Peyer's patch (tissue), 4 donors: Measurements from ENCODE around the gene GNG7. TPM values are rescaled to one million over a fixed set of nuclear protein-coding genes. Genes with fewer than 3 reads are reported as not detected.
"Not testable (repeated sequence)": the region's sequence is repeated elsewhere in the genome, so short reads cannot be mapped to it uniquely, and the experiment has no call there.

Experiments used
- DNase-seq, 3 donors: peaks; one replicate each; pipeline ENCODE4 v3.0.0-alpha.2; 2017 to 2019
- H3K27ac ChIP-seq, 4 donors: fragments of 200-600 bp; sonication (generic); one replicate each; pipeline ENCODE4 v1.5.1; 2016 to 2019
- H3K27me3 ChIP-seq, 2 donors: fragments of 200-600 bp; sonication (generic); one replicate each; pipeline ENCODE4 v1.5.1; 2019
- H3K36me3 ChIP-seq, 3 donors: fragments of 200-600 bp; sonication (generic); one replicate each; pipeline ENCODE4 v1.5.1; 2016 to 2019
- H3K4me1 ChIP-seq, 4 donors: fragments of 200-600 bp; sonication (generic); one replicate each; pipeline ENCODE4 v1.5.1; 2016 to 2019
- H3K4me3 ChIP-seq, 4 donors: fragments of 200-600 bp; sonication (generic); 1 replicate in 3 of 4; 2 replicates in 1 of 4; pipeline ENCODE4 v1.5.1; 2016 to 2019; ENCODE audit warnings: mild to moderate bottlenecking in 1 of 4
- H3K9me3 ChIP-seq, 4 donors: fragments of 200-600 bp; sonication (generic); one replicate each; pipeline ENCODE4 v1.5.1; 2016 to 2019; ENCODE audit warnings: mild to moderate bottlenecking in 1 of 4
- POLR2A ChIP-seq, 2 donors: fragments of 450-650 bp; IDR thresholded peaks; one replicate each; pipeline ENCODE4 v1.5.1; 2017; ENCODE audit warnings: antibody characterized with exemption in 2 of 2, mild to moderate bottlenecking in 2 of 2, moderate library complexity in 2 of 2
- total RNA-seq, 4 donors: library from RNA; depleted of rRNA; stranded (reverse); fragments of >200 nt; gene quantifications; one replicate each; pipeline ENCODE4 v1.1.0, GENCODE V29; 2016
- TF ChIP-seq, protein P1 (sequence below), 6 experiments: fragments of 450-650 bp in 4 of 6; fragments of 200-600 bp in 2 of 6; sonication (generic) in 1 of 6; IDR thresholded peaks; one replicate each; pipeline ENCODE4 v1.5.1; 2017 to 2019; ENCODE audit warnings: antibody characterized with exemption in 6 of 6, mild to moderate bottlenecking in 3 of 6, moderate library complexity in 1 of 6

Gene GNG7
- total RNA-seq, 4 donors from 2014 or later = 1.2 to 14.9 (median 2.0) TPM

DNA sequence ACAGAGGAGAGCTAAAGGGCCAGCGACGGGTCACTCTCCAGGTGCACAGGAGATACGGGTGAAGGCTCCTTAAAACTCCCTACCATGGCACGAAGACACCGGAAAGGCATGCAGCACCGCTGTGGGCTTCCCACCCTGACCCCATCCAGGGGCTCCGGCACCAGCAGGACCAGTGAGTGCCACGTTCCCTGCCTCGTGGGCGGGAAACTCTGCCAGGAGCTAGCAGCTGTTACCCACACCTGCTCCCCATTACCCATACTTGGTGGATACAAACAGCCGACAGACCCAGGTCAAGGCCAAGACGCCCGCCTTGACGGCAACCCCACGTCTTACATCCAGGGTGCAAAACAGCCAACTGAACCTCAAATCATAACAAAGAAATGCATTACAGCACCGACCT, 56.7 kb downstream of the GNG7 start:
- DNase-seq = no peak
- no peak overlapping the region for H3K4me3 ChIP-seq

DNA sequence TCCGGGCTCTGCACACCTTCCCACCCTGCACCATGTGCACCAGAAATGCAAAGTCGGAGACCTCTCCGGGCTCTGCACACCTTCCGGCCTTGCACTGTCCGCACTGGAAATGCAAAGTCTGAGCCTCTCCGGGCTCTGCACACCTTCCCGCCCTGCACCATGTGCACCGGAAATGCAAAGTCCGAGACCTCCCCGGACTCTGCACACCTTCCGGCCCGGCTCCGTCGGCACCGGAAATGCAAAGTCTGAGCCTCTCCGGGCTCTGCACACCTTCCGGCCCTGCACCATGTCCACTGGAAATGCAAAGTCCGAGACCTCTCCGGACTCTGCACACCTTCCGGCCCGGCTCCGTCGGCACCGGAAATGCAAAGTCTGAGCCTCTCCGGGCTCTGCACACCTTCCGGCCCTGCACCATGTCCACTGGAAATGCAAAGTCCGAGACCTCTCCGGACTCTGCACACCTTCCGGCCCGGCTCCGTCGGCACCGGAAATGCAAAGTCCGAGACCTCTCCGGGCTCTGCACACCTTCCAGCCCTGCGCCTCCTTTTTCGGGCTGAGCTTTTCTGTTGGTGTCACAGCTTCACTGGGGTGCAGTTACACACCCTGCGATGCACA, 59.3 kb downstream of the GNG7 start:
- not testable (repeated sequence) for H3K9me3 ChIP-seq, DNase-seq, H3K27me3 ChIP-seq, H3K4me1 ChIP-seq, H3K4me3 ChIP-seq, H3K27ac ChIP-seq, H3K36me3 ChIP-seq

More for the DNA sequence above, 56.7 kb downstream of the GNG7 start:
- Histone ChIP-seq H3K27ac (no peak overlapping the region), H3K9me3 (no peaks in the 10 kb centered on the region), H3K4me1 (peaks cover 0 to 3% (median 0%) of the 10 kb centered on the region in 4 donors), H3K27me3 (no peaks in the 10 kb centered on the region), H3K36me3 (no peaks in the 10 kb centered on the region)
- TF ChIP-seq, protein P1, sequence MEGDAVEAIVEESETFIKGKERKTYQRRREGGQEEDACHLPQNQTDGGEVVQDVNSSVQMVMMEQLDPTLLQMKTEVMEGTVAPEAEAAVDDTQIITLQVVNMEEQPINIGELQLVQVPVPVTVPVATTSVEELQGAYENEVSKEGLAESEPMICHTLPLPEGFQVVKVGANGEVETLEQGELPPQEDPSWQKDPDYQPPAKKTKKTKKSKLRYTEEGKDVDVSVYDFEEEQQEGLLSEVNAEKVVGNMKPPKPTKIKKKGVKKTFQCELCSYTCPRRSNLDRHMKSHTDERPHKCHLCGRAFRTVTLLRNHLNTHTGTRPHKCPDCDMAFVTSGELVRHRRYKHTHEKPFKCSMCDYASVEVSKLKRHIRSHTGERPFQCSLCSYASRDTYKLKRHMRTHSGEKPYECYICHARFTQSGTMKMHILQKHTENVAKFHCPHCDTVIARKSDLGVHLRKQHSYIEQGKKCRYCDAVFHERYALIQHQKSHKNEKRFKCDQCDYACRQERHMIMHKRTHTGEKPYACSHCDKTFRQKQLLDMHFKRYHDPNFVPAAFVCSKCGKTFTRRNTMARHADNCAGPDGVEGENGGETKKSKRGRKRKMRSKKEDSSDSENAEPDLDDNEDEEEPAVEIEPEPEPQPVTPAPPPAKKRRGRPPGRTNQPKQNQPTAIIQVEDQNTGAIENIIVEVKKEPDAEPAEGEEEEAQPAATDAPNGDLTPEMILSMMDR (IDR thresholded peaks at IDR 0.05) = no peak
- TF ChIP-seq POLR2A (IDR thresholded peaks at IDR 0.05) = no peak

DNA sequence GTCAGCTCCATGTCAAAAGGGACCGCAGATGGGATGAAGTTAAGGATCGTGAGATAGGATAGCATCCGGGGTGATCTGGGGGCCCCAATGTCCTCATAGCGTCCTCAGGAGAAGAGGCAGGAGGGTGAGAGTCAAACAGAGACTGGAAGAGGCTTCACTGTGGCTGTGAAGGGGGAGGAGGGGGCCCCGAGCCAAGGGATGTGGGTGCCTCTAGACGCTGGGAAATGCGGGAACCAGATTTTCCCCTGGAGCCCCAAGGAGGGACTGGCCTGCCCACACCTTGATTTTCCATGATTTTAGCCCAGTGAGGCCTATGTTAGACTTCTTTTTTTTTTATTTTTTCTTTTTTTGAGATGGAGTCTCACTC, 61.2 kb downstream of the GNG7 start:
- Histone ChIP-seq H3K27me3 (no peaks in the 10 kb centered on the region), H3K36me3 (no peaks in the 10 kb centered on the region), H3K4me3 (no peak overlapping the region), H3K27ac (no peak overlapping the region), H3K4me1 (peaks cover 4 to 23% (median 9%) of the 10 kb centered on the region in 4 donors), H3K9me3 (no peaks in the 10 kb centered on the region)
- no peak for DNase-seq
- TF ChIP-seq, protein P1 (IDR thresholded peaks at IDR 0.05) = no peak
- no peak for TF ChIP-seq POLR2A (IDR thresholded peaks at IDR 0.05)

DNA sequence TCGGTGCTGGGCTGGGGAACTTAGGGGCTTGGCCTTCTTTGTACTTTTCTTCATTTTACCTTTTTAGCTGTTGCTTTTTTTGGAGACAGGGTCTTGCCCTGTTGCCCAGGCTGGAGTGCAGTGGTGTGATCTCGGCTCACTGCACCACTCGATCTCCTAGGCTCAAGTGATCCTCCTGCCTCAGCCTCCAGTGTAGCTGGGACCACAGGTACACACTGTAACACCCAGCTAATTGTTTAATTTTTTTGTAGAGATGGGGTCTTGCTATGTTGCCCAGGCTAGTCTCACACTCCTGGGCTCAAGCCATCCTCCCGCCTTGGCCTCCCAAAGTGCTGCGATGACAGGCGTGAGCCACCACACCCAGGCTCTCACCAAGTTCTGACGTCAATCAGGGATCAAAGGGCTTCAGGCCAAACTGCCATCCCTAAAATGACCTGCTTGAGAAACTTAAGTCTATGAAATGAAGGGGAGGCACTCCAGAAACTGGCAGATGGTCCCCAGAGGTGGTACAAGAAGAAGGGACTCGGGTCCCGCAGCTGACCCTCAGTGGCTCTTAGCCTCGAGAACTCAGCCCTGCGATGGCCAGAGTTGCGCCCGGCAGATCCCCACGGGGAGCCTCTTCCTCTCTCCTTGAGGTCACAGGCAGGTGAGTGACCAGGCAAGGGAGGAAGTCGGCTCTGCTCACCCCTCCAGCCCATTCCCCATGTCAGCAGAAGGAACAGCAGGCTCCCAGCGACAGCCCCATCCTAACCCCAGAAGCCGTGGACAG, 61.7 kb downstream of the GNG7 start:
- Histone ChIP-seq H3K27ac (no peak overlapping the region), H3K9me3 (no peaks in the 10 kb centered on the region), H3K4me1 (peaks cover 4 to 20% (median 9%) of the 10 kb centered on the region in 4 donors), H3K36me3 (no peaks in the 10 kb centered on the region), H3K27me3 (no peaks in the 10 kb centered on the region), H3K4me3 (no peak overlapping the region)
- no peak for TF ChIP-seq POLR2A (IDR thresholded peaks at IDR 0.05)
- TF ChIP-seq, protein P1 (IDR thresholded peaks at IDR 0.05) = no peak
- no peak for DNase-seq

DNA sequence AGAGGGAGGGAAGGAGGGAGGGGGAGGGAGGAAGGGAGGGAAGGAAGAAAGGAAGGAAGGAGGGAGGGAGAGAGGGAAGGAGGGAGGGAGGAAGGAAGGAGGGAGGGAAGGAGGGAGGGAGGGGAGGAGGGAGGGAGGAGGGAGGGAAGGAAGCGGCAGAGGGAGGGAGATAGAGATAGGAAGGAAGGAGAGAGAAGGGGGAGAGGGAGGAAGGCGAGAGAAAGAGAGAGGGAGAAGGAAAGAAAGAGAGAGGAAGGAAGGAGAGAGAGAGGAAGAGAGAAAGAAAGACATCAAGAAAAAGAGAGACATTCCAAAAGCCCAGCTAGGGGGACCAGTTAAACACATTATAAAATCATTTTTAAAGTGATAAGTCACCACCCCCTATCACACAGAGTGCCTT, 62.5 kb downstream of the GNG7 start:
- DNase-seq = no peak
- Histone ChIP-seq H3K9me3 (no peaks in the 10 kb centered on the region), H3K36me3 (no peaks in the 10 kb centered on the region), H3K27ac (no peak overlapping the region), H3K4me3 (no peak overlapping the region), H3K4me1 (peaks cover 4 to 22% (median 9%) of the 10 kb centered on the region in 4 donors), H3K27me3 (no peaks in the 10 kb centered on the region)
- TF ChIP-seq, protein P1 (IDR thresholded peaks at IDR 0.05) = no peak
- TF ChIP-seq POLR2A (IDR thresholded peaks at IDR 0.05) = no peak

DNA sequence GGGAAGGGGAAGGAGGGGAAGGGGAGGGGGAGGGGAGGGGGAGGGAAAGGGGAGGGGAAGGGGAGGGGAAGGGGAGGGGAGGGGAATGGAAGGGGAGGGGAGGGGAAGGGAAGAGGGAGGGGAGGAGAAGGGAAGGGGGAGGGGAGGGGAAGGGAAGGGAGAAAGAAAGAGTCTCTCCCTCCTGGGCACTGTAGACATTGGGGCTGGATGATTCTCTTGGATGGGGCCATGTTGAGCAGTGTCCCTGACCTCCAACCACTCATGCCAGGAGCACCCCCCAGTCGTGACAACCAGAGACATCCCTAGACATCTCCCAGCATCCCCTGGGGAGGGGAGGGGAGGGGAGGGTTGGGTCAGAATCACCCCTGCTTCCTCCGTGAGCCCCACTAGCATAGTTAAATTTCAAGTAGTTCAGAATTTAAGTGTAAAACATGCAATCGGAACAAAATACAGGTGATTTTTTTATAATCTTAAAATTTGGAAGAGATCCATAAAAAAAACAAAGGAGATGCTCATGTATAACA, 64.0 kb downstream of the GNG7 start:
- Histone ChIP-seq H3K36me3 (no peaks in the 10 kb centered on the region), H3K4me1 (peaks cover 4 to 23% (median 9%) of the 10 kb centered on the region in 4 donors), H3K9me3 (no peaks in the 10 kb centered on the region), H3K27ac (no peak overlapping the region), H3K27me3 (no peaks in the 10 kb centered on the region), H3K4me3 (no peak overlapping the region)
- DNase-seq = no peak
- TF ChIP-seq POLR2A (IDR thresholded peaks at IDR 0.05) = no peak
- TF ChIP-seq, protein P1 (IDR thresholded peaks at IDR 0.05) = no peak
